ENCODE data around the gene WDFY2.

WDFY2 gene

GRCh38 chr13:51734786-51735185 lies 150.5 kb downstream of the WDFY2 start:
- TF ChIP-seq ZNF274 (IDR thresholded peaks at IDR 0.05; ENCODE audit: low read depth, low read length) (no peak), SUZ12 (IDR thresholded peaks at IDR 0.05; ENCODE audit: extremely low read depth, insufficient read depth, insufficient read length) (no peak), YY1 (IDR thresholded peaks at IDR 0.05; ENCODE audit: insufficient read depth, insufficient read length) (no peak)

GRCh38 chr13:51737609-51738008 lies 153.3 kb downstream of the WDFY2 start:
- no peaks in the 10 kb centered on the region for H3K4me1 ChIP-seq (ENCODE audit: insufficient read depth, insufficient read length)
- H3K4me3 ChIP-seq (ENCODE audit: insufficient read length, low read depth), result no peak overlapping the region
- peaks cover 4% of the 10 kb centered on the region for H3K36me3 ChIP-seq (ENCODE audit: insufficient read depth, insufficient read length, low read length)
- H3K27me3 ChIP-seq (ENCODE audit: insufficient read depth, insufficient read length), result no peaks in the 10 kb centered on the region
- TF ChIP-seq ZNF274 (IDR thresholded peaks at IDR 0.05; ENCODE audit: low read depth, low read length) (no peak), YY1 (IDR thresholded peaks at IDR 0.05; ENCODE audit: insufficient read depth, insufficient read length) (no peak), SUZ12 (IDR thresholded peaks at IDR 0.05; ENCODE audit: extremely low read depth, insufficient read depth, insufficient read length) (no peak)
- H3K9me3 ChIP-seq (ENCODE audit: insufficient read depth, low read length), result no peaks in the 10 kb centered on the region
- no peak for DNase-seq (ENCODE audit: low read depth, low spot score)
- H3K9ac ChIP-seq (ENCODE audit: insufficient read length, low read depth), result no peak overlapping the region

More at GRCh38 chr13:51734786-51735185, 150.5 kb downstream of the WDFY2 start:
- Histone ChIP-seq H3K4me3 (ENCODE audit: insufficient read length, low read depth) (no peak overlapping the region), H3K36me3 (ENCODE audit: insufficient read depth, insufficient read length, low read length) (peaks cover 4% of the 10 kb centered on the region), H3K4me1 (ENCODE audit: insufficient read depth, insufficient read length) (no peaks in the 10 kb centered on the region), H3K9ac (ENCODE audit: insufficient read length, low read depth) (no peak overlapping the region), H3K9me3 (ENCODE audit: insufficient read depth, low read length) (no peaks in the 10 kb centered on the region), H3K27me3 (ENCODE audit: insufficient read depth, insufficient read length) (no peaks in the 10 kb centered on the region)
- DNase-seq (ENCODE audit: low read depth, low spot score), result no peak

GRCh38 chr13:51738226-51738905 lies 154.1 kb downstream of the WDFY2 start:
- Histone ChIP-seq H3K4me1 (ENCODE audit: insufficient read depth, insufficient read length) (no peaks in the 10 kb centered on the region), H3K9me3 (ENCODE audit: insufficient read depth, low read length) (no peaks in the 10 kb centered on the region), H3K9ac (ENCODE audit: insufficient read length, low read depth) (no peak overlapping the region), H3K27me3 (ENCODE audit: insufficient read depth, insufficient read length) (no peaks in the 10 kb centered on the region), H3K36me3 (ENCODE audit: insufficient read depth, insufficient read length, low read length) (peaks cover 4% of the 10 kb centered on the region), H3K4me3 (ENCODE audit: insufficient read length, low read depth) (no peak overlapping the region)
- DNase-seq (ENCODE audit: low read depth, low spot score), result no peak
- TF ChIP-seq YY1 (IDR thresholded peaks at IDR 0.05; ENCODE audit: insufficient read depth, insufficient read length) (no peak), SUZ12 (IDR thresholded peaks at IDR 0.05; ENCODE audit: extremely low read depth, insufficient read depth, insufficient read length) (no peak), ZNF274 (IDR thresholded peaks at IDR 0.05; ENCODE audit: low read depth, low read length) (no peak)

GRCh38 chr13:51739027-51739764 lies 154.9 kb downstream of the WDFY2 start:
- TF ChIP-seq YY1 (IDR thresholded peaks at IDR 0.05; ENCODE audit: insufficient read depth, insufficient read length) (no peak), ZNF274 (IDR thresholded peaks at IDR 0.05; ENCODE audit: low read depth, low read length) (no peak), SUZ12 (IDR thresholded peaks at IDR 0.05; ENCODE audit: extremely low read depth, insufficient read depth, insufficient read length) (no peak)
- Histone ChIP-seq H3K9ac (ENCODE audit: insufficient read length, low read depth) (no peak overlapping the region), H3K36me3 (ENCODE audit: insufficient read depth, insufficient read length, low read length) (peaks cover 4% of the 10 kb centered on the region)

GRCh38 chr13:51740698-51741097 lies 156.4 kb downstream of the WDFY2 start:
- Histone ChIP-seq H3K9me3 (ENCODE audit: insufficient read depth, low read length) (no peaks in the 10 kb centered on the region), H3K4me1 (ENCODE audit: insufficient read depth, insufficient read length) (no peaks in the 10 kb centered on the region), H3K36me3 (ENCODE audit: insufficient read depth, insufficient read length, low read length) (peaks cover 4% of the 10 kb centered on the region), H3K9ac (ENCODE audit: insufficient read length, low read depth) (no peak overlapping the region), H3K27me3 (ENCODE audit: insufficient read depth, insufficient read length) (no peaks in the 10 kb centered on the region), H3K4me3 (ENCODE audit: insufficient read length, low read depth) (no peak overlapping the region)
- TF ChIP-seq YY1 (IDR thresholded peaks at IDR 0.05; ENCODE audit: insufficient read depth, insufficient read length), result no peak
- TF ChIP-seq ZNF274 (IDR thresholded peaks at IDR 0.05; ENCODE audit: low read depth, low read length), result no peak
- TF ChIP-seq SUZ12 (IDR thresholded peaks at IDR 0.05; ENCODE audit: extremely low read depth, insufficient read depth, insufficient read length), result no peak
- DNase-seq (ENCODE audit: low read depth, low spot score), result no peak

More at GRCh38 chr13:51739027-51739764, 154.9 kb downstream of the WDFY2 start:
- DNase-seq (ENCODE audit: low read depth, low spot score), result no peak
- H3K4me3 ChIP-seq (ENCODE audit: insufficient read length, low read depth), result no peak overlapping the region
- H3K9me3 ChIP-seq (ENCODE audit: insufficient read depth, low read length), result no peaks in the 10 kb centered on the region
- H3K27me3 ChIP-seq (ENCODE audit: insufficient read depth, insufficient read length), result no peaks in the 10 kb centered on the region
- H3K4me1 ChIP-seq (ENCODE audit: insufficient read depth, insufficient read length), result no peaks in the 10 kb centered on the region

- H3K27me3 ChIP-seq (ENCODE audit: insufficient read depth, insufficient read length), result no peaks in the 10 kb centered on the region
- no peak overlapping the region for H3K4me3 ChIP-seq (ENCODE audit: insufficient read length, low read depth)
- no peaks in the 10 kb centered on the region for H3K4me1 ChIP-seq (ENCODE audit: insufficient read depth, insufficient read length)
- DNase-seq (ENCODE audit: low read depth, low spot score), result no peak
- H3K9ac ChIP-seq (ENCODE audit: insufficient read length, low read depth), result no peak overlapping the region
- peaks cover 7% of the 10 kb centered on the region for H3K36me3 ChIP-seq (ENCODE audit: insufficient read depth, insufficient read length, low read length)
- TF ChIP-seq SUZ12 (IDR thresholded peaks at IDR 0.05; ENCODE audit: extremely low read depth, insufficient read depth, insufficient read length) (no peak), YY1 (IDR thresholded peaks at IDR 0.05; ENCODE audit: insufficient read depth, insufficient read length) (no peak), ZNF274 (IDR thresholded peaks at IDR 0.05; ENCODE audit: low read depth, low read length) (no peak)
- H3K9me3 ChIP-seq (ENCODE audit: insufficient read depth, low read length), result 0 out of 2 replicates have a peak, but pooled peaks cover under 1% of the 10 kb centered on the region
These were observed 157.8 kb downstream of the WDFY2 start for GRCh38 chr13:51742031-51742430.

GRCh38 chr13:51742611-51743010 lies 158.3 kb downstream of the WDFY2 start:
- no peak for DNase-seq (ENCODE audit: low read depth, low spot score)
- Histone ChIP-seq H3K4me3 (ENCODE audit: insufficient read length, low read depth) (no peak overlapping the region), H3K9ac (ENCODE audit: insufficient read length, low read depth) (no peak overlapping the region), H3K9me3 (ENCODE audit: insufficient read depth, low read length) (peaks cover 5% of the 10 kb centered on the region; the same call in 1 of the 2 replicates), H3K27me3 (ENCODE audit: insufficient read depth, insufficient read length) (no peaks in the 10 kb centered on the region), H3K4me1 (ENCODE audit: insufficient read depth, insufficient read length) (no peaks in the 10 kb centered on the region), H3K36me3 (ENCODE audit: insufficient read depth, insufficient read length, low read length) (peaks cover 7% of the 10 kb centered on the region)
- TF ChIP-seq YY1 (IDR thresholded peaks at IDR 0.05; ENCODE audit: insufficient read depth, insufficient read length) (no peak), ZNF274 (IDR thresholded peaks at IDR 0.05; ENCODE audit: low read depth, low read length) (no peak), SUZ12 (IDR thresholded peaks at IDR 0.05; ENCODE audit: extremely low read depth, insufficient read depth, insufficient read length) (no peak)
